ENCODE results near the gene UTP4.
"Not testable (repeated sequence)": the region's sequence is repeated elsewhere in the genome, so short reads cannot be mapped to it uniquely, and the experiment has no call there.

GRCh38 chr16:69139464-69139863, 7.0 kb downstream of the UTP4 start:
- not testable (repeated sequence) for TF ChIP-seq POLR2A (IDR thresholded peaks at IDR 0.05; ENCODE audit: low read length); GATA1 (IDR thresholded peaks at IDR 0.05; ENCODE audit: low read depth, low read length)

Measured in erythroblast (primary cell).